ENCODE measurements around the gene ACO2.
"Not testable (repeated sequence)": the region's sequence is repeated elsewhere in the genome, so short reads cannot be mapped to it uniquely, and the experiment has no call there.

GRCh38 chr22:41434361-41435003, 34.4 kb upstream of the ACO2 start:
- TF ChIP-seq, protein P1, sequence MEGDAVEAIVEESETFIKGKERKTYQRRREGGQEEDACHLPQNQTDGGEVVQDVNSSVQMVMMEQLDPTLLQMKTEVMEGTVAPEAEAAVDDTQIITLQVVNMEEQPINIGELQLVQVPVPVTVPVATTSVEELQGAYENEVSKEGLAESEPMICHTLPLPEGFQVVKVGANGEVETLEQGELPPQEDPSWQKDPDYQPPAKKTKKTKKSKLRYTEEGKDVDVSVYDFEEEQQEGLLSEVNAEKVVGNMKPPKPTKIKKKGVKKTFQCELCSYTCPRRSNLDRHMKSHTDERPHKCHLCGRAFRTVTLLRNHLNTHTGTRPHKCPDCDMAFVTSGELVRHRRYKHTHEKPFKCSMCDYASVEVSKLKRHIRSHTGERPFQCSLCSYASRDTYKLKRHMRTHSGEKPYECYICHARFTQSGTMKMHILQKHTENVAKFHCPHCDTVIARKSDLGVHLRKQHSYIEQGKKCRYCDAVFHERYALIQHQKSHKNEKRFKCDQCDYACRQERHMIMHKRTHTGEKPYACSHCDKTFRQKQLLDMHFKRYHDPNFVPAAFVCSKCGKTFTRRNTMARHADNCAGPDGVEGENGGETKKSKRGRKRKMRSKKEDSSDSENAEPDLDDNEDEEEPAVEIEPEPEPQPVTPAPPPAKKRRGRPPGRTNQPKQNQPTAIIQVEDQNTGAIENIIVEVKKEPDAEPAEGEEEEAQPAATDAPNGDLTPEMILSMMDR (IDR thresholded peaks at IDR 0.05; ENCODE audit: insufficient read depth, low read depth, low read length), result not testable (repeated sequence)
- TF ChIP-seq EZH2 (IDR thresholded peaks at IDR 0.05; ENCODE audit: insufficient read depth, low read length), result not testable (repeated sequence)

Data from astrocyte (in vitro differentiated cells and primary cell).